DMS 273 (cell line): ENCODE data around the gene ICAM1.
A peak's percentile ranks its signal among the peaks of the same experiment; 100 is the strongest.

Source experiments
- DNase-seq: peaks from one replicate; lab custom pipeline; 2025; ENCODE audit not compliant: unreplicated experiment; lab: John Stamatoyannopoulos, UW

ICAM1 gene

DNA sequence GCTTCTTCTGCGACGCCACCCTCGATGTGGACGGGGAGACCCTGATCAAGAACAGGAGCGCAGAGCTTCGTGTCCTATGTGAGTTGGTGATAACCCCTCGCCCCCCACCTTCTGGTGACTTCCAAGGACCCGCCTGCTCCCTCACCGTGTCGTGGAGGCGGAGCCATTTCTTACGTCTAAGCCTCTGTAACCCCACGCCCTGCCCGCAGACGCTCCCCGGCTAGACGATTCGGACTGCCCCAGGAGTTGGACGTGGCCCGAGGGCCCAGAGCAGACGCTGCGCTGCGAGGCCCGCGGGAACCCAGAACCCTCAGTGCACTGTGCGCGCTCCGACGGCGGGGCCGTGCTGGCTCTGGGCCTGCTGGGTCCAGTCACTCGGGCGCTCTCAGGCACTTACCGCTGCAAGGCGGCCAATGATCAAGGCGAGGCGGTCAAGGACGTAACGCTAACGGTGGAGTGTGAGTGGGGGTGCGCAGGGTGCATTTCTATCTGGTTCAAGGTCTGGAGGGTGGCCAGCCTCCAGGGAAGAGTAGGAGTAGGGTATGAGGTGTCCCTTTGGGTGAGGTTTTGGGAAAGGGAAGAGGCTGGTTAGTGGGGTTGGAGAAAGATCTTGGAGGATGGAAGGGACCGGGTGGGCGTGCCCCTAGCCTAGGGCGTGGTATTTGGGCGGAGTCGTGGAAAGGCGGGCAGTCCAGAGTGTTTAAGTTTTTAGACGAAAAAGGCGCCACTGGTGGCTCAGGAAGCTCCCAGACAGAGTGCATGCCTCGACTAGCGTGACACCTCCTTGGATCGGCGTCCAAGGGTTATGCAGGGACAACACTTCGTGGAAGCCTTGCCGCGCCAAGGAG, 22.1 kb downstream of the ICAM1 start:
- no peak for DNase-seq

DNA sequence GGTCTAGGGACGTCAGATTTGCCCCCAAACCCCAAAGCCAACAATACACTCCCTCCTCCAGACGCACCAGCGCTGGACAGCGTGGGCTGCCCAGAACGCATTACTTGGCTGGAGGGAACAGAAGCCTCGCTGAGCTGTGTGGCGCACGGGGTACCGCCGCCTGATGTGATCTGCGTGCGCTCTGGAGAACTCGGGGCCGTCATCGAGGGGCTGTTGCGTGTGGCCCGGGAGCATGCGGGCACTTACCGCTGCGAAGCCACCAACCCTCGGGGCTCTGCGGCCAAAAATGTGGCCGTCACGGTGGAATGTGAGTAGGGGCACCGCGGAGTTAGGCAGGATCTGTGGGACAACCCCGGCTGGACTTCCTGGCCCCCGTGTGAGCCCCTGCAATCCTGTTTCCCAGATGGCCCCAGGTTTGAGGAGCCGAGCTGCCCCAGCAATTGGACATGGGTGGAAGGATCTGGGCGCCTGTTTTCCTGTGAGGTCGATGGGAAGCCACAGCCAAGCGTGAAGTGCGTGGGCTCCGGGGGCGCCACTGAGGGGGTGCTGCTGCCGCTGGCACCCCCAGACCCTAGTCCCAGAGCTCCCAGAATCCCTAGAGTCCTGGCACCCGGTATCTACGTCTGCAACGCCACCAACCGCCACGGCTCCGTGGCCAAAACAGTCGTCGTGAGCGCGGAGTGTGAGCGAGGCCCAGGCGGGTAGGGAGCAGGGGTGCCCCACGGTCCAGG, 22.9 kb downstream of the ICAM1 start:
- DNase-seq, result no peak

DNA sequence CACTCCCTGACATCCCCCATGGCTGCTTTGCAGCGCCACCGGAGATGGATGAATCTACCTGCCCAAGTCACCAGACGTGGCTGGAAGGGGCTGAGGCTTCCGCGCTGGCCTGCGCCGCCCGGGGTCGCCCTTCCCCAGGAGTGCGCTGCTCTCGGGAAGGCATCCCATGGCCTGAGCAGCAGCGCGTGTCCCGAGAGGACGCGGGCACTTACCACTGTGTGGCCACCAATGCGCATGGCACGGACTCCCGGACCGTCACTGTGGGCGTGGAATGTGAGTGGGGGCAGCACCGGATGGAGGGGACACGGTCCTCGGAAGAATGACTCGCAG, 23.4 kb downstream of the ICAM1 start:
- no peak for DNase-seq

DNA sequence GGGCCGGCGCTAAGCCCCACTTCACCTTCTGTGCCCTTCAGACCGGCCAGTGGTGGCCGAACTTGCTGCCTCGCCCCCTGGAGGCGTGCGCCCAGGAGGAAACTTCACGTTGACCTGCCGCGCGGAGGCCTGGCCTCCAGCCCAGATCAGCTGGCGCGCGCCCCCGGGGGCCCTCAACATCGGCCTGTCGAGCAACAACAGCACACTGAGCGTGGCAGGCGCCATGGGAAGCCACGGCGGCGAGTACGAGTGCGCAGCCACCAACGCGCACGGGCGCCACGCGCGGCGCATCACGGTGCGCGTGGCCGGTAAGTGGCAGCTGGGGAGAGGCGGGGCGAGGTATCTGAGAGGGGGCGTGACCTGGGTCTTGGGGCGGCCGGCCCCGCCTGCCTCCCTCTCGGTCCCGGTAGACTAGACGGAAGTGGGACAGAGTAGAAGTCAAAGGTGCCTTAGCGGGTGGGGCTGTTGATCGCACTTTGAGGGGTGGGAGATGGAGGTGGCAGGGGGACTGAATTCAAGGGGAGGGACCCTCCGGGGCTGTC, 24.5 kb downstream of the ICAM1 start:
- no peak for DNase-seq

- no peak for DNase-seq
These were observed 25.1 kb downstream of the ICAM1 start for GRCh38 chr19:10295847-10296591.

DNA sequence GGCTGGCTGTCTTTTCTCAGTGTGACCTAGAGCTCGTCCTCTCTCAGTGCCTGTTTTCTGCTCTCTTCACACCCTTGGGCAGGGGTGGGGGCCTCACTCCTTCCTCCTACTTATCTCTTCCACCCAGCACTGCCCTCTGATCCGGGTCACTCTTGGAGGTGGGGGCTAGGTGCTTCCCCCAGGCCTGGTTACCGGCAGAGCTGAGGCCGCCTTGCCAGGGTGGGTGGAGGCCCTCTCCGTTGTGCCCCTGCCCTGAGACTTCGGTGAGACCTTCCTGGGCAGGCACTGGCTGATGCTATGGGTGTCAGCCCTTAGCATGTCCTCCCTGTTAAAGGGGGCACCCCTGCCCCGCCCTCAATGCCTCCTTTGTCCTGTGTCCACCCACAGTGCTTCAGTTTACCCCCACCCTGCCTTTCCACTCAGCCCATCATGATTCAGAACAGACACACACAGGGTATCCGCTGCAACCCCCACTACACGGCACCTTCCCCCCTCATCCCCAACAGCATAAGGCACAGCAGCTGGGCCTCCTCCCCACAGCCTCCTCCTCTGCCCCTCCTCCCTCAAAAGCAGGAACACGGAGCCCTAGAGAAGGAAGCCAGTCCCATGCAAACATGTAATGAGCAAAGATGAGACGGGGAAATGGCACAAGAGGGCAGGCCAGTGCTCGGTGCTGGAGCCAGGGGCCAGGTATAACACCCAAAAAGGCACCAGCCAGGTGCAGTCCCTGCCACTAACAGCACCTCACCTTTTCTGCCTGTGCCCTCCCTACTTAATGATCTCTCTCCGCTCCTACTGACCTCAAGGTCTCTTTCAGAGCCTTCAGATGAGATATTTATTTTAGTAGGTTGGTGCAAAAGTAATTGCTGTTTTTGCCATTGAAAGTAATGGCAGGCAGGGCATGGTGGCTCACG, 28.9 kb downstream of the ICAM1 start:
- DNase-seq, result peak; percentile 81

- peak; percentile 81 for DNase-seq
These were observed 34.4 kb downstream of the ICAM1 start for GRCh38 chr19:10305139-10305806.

DNA sequence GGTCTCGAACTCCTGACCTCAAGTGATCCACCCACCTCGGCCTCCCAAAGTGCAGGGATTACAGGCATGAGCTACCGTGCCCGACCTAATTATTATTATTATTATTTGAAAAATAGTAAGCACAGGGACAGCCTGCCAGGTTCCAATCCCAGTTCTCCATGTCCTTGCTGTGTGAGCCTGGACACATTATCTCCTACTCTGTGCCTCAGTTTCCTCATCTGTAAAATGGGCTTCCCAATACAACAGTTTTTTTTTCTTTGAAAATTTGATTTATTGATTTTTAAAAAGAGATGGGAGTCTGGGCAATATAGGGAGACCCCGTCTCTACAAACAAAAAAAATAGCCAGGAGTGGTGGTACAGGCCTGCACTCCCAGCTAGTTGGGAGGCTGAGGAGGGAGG, 35.4 kb downstream of the ICAM1 start:
- no peak for DNase-seq

- no peak for DNase-seq
These were observed 38.5 kb downstream of the ICAM1 start, which contains the start of gene ZGLP1 for GRCh38 chr19:10309423-10309822. Gene ZGLP1 (minus strand): TSS chr19:10309815.

DNA sequence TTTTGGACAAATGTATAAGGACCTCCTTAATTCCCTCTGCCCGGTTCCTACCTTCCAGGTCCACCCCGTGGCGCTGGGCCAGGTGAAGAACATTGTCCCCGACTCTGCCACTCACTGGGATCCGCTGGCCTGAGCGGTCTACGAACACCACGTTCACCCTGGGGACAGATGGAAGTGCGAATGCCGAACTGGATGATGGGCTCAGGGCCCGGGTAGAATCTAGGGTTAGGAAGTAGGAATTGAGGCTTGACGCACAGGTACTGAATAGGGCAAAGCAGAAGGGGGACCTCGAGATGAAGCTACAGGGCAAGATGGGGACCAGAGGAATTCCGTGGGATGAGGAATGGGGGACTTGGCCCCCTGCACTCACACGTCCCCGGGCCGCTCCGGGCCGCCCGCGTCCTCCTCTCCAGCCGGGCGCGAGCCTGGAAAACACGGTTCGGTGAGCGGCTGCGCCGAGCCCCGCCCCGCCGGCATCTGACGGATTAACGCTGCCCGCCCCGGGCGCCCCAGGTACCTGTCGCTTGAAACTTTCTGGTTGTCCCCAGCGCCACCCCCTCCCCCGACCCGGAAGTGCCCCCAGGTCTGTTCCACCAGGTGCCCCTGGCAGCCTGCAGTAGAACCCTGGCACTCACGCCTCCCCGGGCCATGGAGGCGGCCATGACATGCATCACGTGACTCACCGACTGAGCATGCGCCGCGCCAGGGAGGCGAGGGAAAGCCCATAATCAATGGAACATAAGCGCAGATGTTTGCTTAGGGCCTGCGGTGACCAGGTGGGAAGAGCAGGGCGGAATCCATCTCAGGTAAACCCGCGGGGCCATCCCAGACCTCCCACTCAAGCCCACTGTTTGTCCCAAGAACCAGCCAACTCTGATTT, 44.7 kb downstream of the ICAM1 start, which contains the start of gene FDX2:
Gene FDX2 (minus strand): TSS at position 681 of the 880 bp plus-strand sequence. CDS start 19 bp downstream, at position 662.
- peak; percentile 95 for DNase-seq

DNA sequence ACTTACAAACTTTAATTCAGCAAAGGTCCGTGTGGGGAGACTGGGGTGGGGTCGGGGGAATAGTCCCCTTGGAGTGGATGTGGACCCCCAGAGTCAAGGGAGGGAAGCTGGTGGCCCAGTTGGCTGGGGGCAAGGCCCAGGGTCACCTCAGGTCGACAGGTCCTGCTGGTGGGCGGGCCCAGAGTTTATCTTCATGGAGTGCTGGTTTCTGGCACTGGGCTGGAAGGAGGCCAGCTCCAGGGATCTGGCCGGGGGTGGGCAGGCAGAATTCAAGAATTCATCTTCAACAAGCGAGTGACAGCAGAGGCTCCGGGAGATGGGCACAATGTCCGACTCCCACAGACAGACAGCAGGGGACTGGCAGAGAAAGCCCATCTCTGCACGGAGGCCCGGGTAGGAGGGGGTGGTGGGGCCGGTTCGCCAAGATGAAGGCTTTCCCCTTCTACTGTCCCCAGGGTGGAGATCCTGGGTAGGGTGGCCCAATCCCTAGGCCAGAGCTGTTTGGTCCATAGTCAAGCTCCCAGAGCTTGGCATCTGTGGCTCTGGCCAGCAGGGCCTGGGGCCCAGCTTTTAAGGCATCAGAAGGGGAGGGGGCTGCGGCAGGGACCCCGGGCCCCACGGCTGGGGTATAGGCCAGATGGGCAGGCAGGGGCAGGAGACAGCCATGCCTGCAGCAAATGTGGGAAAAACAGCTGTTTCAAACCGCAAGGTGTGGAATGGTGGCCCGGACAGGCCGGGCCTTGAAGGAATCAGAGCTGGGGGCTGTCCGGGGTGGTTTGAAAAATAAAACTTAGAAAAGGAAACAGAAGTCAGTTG, 45.5 kb downstream of the ICAM1 start:
- DNase-seq, result peak; percentile 81

DNA sequence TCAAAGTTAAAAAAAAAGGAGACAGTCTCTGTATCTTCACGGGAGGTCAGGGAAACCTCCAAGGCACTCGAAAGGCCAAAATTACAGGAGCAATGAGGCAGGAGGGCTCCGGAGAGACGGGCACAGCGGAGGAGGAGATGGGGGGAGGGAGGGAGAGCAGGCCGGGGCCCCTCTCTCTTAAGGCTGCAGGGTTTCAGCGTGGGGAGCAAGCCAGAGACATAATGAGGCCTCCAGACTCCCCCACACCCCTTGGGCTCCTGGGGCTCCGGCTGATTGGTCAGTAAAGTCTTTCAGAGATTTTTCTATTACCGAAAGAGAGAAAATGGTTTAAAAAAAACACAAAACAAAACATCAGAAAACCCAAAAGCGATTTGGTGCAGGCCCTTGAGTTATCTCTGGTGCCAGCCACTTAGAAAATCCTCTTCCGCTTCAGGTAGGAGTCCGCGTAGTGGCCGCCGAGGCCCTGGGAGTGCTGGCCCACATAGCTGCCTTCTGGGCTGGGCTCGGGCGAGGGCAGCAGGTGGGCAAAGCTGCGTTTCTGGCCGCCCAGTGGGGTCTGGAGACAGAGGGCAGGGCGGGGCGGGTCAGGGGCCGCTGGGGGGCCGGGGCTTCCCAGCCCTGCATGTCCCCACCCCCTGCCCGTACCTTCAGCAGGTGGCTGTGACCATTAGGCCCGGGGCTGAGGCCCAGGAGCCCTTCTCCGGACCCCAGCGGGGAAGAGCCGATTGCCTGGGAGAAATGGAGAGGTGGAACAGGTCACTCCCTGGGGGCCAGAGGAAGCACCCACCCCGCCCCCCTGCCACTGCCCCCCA, 46.3 kb downstream of the ICAM1 start:
- peak; percentile 73 for DNase-seq

GRCh38 chr19:10317857-10318462, 47.0 kb downstream of the ICAM1 start:
- no peak for DNase-seq

- no peak for DNase-seq
These were observed 48.1 kb downstream of the ICAM1 start for GRCh38 chr19:10318807-10319682.

- no peak for DNase-seq
These were observed 49.9 kb downstream of the ICAM1 start for GRCh38 chr19:10320602-10321416.
